ENCODE measurements around the gene RUBCN.
"Not testable (repeated sequence)": the region's sequence is repeated elsewhere in the genome, so short reads cannot be mapped to it uniquely, and the experiment has no call there.

RUBCN gene

GRCh38 chr3:197661234-197661834 is 75.4 kb downstream of the RUBCN start:
- not testable (repeated sequence) for H3K27me3 ChIP-seq (replicated peaks; ENCODE audit: control insufficient read depth, insufficient read depth, low read length); H3K36me3 ChIP-seq (ENCODE audit: control insufficient read depth, insufficient read depth, low read length); H3K4me3 ChIP-seq (replicated peaks; ENCODE audit: low read depth, low read length); DNase-seq (ENCODE audit: extremely low read depth, insufficient read length)

GRCh38 chr3:197659701-197660100 is 77.0 kb downstream of the RUBCN start:
- not testable (repeated sequence) for H3K4me3 ChIP-seq (replicated peaks; ENCODE audit: low read depth, low read length); DNase-seq (ENCODE audit: extremely low read depth, insufficient read length)

DNA sequence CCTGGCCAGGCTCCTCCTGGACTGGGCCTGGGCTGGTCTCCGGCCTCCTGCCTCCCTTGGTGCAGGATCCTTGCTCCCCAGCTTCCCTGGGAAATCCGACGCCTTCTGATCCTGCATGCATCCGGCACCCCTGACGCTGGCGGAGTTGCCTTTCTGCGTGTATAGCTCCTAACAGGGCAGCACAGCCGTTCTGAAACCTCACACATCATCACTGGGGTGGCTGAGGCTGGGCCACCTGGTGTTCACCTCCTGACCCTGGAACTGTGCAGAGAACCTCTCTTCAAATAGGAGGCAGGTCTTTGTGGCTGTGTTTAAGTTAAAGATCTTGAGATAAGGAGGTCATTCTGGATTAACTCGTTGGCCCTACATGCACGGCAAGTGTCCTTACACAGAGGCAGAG is 77.6 kb downstream of the RUBCN start:
- not testable (repeated sequence) for DNase-seq (ENCODE audit: extremely low read depth, insufficient read length); H3K36me3 ChIP-seq (ENCODE audit: control insufficient read depth, insufficient read depth, low read length); H3K27me3 ChIP-seq (replicated peaks; ENCODE audit: control insufficient read depth, insufficient read depth, low read length); H3K4me3 ChIP-seq (replicated peaks; ENCODE audit: low read depth, low read length)

More at GRCh38 chr3:197659701-197660100, 77.0 kb downstream of the RUBCN start:
- not testable (repeated sequence) for H3K36me3 ChIP-seq (ENCODE audit: control insufficient read depth, insufficient read depth, low read length); H3K27me3 ChIP-seq (replicated peaks; ENCODE audit: control insufficient read depth, insufficient read depth, low read length)

DNA sequence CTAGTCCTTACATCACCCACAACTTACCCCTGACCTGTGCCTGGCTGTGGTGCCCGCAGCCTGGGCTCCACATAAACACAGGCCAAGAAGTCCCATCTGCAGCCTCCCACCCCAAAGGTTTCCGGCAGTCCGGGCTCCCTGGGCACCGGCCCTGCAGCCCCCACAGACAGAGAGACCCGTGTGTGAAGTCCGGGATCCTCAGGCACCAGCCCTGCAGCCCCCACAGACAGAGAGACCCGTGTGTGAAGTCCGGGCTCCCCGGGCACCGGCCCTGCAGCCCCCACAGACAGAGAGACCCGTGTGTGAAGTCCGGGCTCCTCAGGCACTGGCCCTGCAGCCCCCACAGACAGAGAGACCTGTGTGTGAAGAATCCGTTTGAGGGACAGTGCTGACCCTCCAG is 78.0 kb downstream of the RUBCN start:
- H3K36me3 ChIP-seq (ENCODE audit: control insufficient read depth, insufficient read depth, low read length); DNase-seq (ENCODE audit: extremely low read depth, insufficient read length); H3K4me3 ChIP-seq (replicated peaks; ENCODE audit: low read depth, low read length); H3K27me3 ChIP-seq (replicated peaks; ENCODE audit: control insufficient read depth, insufficient read depth, low read length): not testable (repeated sequence)

DNA sequence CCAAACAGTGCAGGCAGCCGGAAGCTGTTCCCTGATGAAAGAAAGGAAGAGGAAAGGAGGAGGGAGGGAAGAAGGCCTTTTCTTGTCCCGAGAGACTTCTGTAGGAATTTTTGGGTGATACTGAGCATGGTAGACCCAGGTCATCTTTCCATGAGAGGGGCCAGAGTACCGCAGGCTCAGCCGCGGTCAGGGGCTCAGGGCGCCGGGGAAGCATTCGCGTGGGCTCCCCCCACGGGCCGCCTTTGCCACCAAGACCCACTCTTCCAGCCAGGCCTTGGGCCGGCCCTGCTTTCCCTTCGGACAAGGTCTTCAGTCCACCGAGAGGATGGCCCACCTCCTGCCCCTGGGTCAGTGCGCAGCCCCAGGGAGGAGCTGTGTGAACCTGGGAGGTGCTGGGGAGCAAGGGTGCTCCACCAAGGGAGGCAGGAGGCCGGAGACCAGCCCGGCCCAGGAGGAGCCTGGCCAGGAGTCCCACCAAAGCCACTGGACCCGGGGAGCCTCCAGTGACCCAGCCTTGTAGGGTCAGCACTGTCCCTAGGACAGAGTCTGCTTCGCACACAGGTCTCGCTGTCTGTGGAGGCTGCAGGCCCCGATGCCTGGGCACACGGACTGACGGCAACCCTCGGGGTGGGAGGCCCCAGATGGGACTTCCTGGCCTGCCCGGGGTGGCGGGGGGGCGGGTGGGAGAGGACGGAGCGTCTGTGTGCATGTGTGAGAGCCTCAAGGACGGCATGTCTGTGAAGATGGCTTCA is 79.0 kb downstream of the RUBCN start:
- not testable (repeated sequence) for H3K36me3 ChIP-seq (ENCODE audit: control insufficient read depth, insufficient read depth, low read length); H3K27me3 ChIP-seq (replicated peaks; ENCODE audit: control insufficient read depth, insufficient read depth, low read length); H3K4me3 ChIP-seq (replicated peaks; ENCODE audit: low read depth, low read length); DNase-seq (ENCODE audit: extremely low read depth, insufficient read length)

DNA sequence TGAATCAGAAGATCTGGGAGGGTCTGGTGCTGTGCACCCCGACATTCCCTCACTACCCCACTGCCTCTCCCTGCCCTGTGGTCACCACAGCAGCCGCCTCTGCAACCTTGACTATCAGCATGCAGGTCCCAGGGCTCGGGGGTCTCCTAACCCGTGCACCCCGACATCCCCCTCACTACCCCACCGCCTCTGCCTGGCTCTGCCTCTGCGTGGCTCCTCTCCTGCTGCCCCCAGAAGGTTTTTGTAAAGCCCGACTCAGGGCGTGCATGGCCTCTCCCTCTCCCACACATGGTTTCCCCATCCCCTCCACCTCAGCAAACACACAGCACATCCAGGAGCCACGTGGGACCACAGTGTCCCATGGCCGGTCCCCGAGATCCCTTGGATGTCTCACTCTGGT is 79.7 kb downstream of the RUBCN start:
- H3K27me3 ChIP-seq (replicated peaks; ENCODE audit: control insufficient read depth, insufficient read depth, low read length); DNase-seq (ENCODE audit: extremely low read depth, insufficient read length); H3K36me3 ChIP-seq (ENCODE audit: control insufficient read depth, insufficient read depth, low read length); H3K4me3 ChIP-seq (replicated peaks; ENCODE audit: low read depth, low read length): not testable (repeated sequence)

- H3K27me3 ChIP-seq (replicated peaks; ENCODE audit: control insufficient read depth, insufficient read depth, low read length); DNase-seq (ENCODE audit: extremely low read depth, insufficient read length); H3K36me3 ChIP-seq (ENCODE audit: control insufficient read depth, insufficient read depth, low read length): not testable (repeated sequence)
- H3K4me3 ChIP-seq (replicated peaks; ENCODE audit: low read depth, low read length), result peak overlapping the region; percentile 30; the same call in 1 of the 2 replicates
Measured at GRCh38 chr3:197656129-197656528, 80.6 kb downstream of the RUBCN start.

- H3K27me3 ChIP-seq (replicated peaks; ENCODE audit: control insufficient read depth, insufficient read depth, low read length); DNase-seq (ENCODE audit: extremely low read depth, insufficient read length); H3K4me3 ChIP-seq (replicated peaks; ENCODE audit: low read depth, low read length); H3K36me3 ChIP-seq (ENCODE audit: control insufficient read depth, insufficient read depth, low read length): not testable (repeated sequence)
Measured at GRCh38 chr3:197654998-197655330, 81.7 kb downstream of the RUBCN start.

- peak overlapping the region; percentile 45 for H3K4me3 ChIP-seq (replicated peaks; ENCODE audit: low read depth, low read length)
- H3K27me3 ChIP-seq (replicated peaks; ENCODE audit: control insufficient read depth, insufficient read depth, low read length); H3K36me3 ChIP-seq (ENCODE audit: control insufficient read depth, insufficient read depth, low read length); DNase-seq (ENCODE audit: extremely low read depth, insufficient read length): not testable (repeated sequence)
Measured at GRCh38 chr3:197654090-197654997, 82.4 kb downstream of the RUBCN start.

DNA sequence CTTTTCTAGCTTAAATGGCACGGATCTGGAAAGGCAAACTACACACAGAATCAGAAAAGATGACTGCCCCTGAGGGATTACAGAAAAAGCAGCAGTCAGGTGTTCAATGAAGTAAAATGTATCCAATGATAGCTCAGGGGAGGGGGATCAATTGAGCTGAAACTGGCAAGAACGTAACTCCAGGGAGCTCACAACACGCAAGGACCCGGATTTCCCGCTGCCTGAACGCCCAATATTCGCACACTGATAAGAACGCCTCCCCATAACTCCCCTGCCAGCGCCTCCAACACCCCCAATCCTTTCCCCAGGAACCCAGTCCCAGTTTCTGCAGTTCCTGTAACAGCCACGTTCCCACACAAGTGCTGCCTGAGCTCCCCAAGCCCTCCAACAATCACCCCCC is 83.8 kb downstream of the RUBCN start:
- H3K27me3 ChIP-seq (replicated peaks; ENCODE audit: control insufficient read depth, insufficient read depth, low read length); DNase-seq (ENCODE audit: extremely low read depth, insufficient read length); H3K36me3 ChIP-seq (ENCODE audit: control insufficient read depth, insufficient read depth, low read length); H3K4me3 ChIP-seq (replicated peaks; ENCODE audit: low read depth, low read length): not testable (repeated sequence)

GRCh38 chr3:197647649-197648048 is 89.1 kb downstream of the RUBCN start:
- H3K36me3 ChIP-seq (ENCODE audit: control insufficient read depth, insufficient read depth, low read length); H3K27me3 ChIP-seq (replicated peaks; ENCODE audit: control insufficient read depth, insufficient read depth, low read length); H3K4me3 ChIP-seq (replicated peaks; ENCODE audit: low read depth, low read length); DNase-seq (ENCODE audit: extremely low read depth, insufficient read length): not testable (repeated sequence)

DNA sequence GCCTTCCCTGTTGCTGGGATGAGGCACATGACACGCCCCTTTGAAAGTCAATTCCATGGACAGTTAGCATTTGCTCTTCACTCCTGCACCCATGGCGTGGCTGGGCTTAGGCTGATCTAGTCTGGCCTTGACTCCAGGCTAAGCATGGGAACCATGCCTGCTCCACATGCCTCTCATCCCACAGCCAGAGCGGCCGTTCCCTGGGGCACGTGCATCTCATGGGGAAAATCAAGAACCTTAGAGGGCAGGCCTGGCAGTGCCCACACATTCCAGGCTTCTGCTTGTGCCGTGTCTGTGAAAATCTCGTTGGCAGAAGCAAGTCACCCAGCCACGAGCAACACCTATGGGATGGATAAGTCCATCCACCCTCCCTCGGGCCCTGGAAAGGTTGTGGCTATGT is 89.5 kb downstream of the RUBCN start:
- H3K36me3 ChIP-seq (ENCODE audit: control insufficient read depth, insufficient read depth, low read length); H3K4me3 ChIP-seq (replicated peaks; ENCODE audit: low read depth, low read length); DNase-seq (ENCODE audit: extremely low read depth, insufficient read length); H3K27me3 ChIP-seq (replicated peaks; ENCODE audit: control insufficient read depth, insufficient read depth, low read length): not testable (repeated sequence)

GRCh38 chr3:197646294-197646693 is 90.4 kb downstream of the RUBCN start:
- DNase-seq (ENCODE audit: extremely low read depth, insufficient read length); H3K27me3 ChIP-seq (replicated peaks; ENCODE audit: control insufficient read depth, insufficient read depth, low read length); H3K36me3 ChIP-seq (ENCODE audit: control insufficient read depth, insufficient read depth, low read length); H3K4me3 ChIP-seq (replicated peaks; ENCODE audit: low read depth, low read length): not testable (repeated sequence)

DNA sequence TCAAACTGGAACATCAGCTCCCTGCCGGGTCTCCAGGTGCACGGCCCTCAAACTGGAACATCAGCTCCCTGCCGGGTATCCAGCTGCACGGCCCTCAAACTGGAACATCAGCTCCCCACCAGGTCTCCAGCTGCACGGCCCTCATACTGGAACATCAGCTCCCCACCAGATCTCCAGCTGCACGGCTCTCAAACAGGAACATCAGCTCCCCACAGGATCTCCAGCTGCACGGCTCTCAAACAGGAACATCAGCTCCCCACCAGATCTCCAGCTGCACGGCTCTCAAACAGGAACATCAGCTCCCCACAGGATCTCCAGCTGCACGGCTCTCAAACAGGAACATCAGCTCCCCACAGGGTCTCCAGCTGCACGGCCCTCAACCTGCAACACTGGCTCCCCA is 99.1 kb downstream of the RUBCN start:
- not testable (repeated sequence) for H3K4me3 ChIP-seq (replicated peaks; ENCODE audit: low read depth, low read length); H3K36me3 ChIP-seq (ENCODE audit: control insufficient read depth, insufficient read depth, low read length); H3K27me3 ChIP-seq (replicated peaks; ENCODE audit: control insufficient read depth, insufficient read depth, low read length); DNase-seq (ENCODE audit: extremely low read depth, insufficient read length)
